Esophagus muscularis mucosa (tissue), 4 donors: ENCODE data around the gene SGF29. TPM values are rescaled to one million over a fixed set of nuclear protein-coding genes. Genes with fewer than 3 reads are reported as not detected.

Experiments used
- DNase-seq: peaks from one replicate; pipeline ENCODE4 v3.0.0-alpha.2; 2017; ENCODE audit errors: extremely low spot score
- H3K27ac ChIP-seq, 4 donors: fragments of 200-600 bp; sonication (generic); replicated peaks in 1 of 4; 1 replicate in 3 of 4; 2 replicates in 1 of 4; pipeline ENCODE4 v1.5.1; 2016 to 2019; ENCODE audit warnings: mild to moderate bottlenecking in 1 of 4
- H3K27me3 ChIP-seq, 4 donors: fragments of 200-600 bp; sonication (generic); one replicate each; pipeline versions ENCODE4 v1.5.1 to v1.6.0; 2016 to 2019
- H3K36me3 ChIP-seq, 4 donors: fragments of 200-600 bp; sonication (generic); one replicate each; pipeline ENCODE4 v1.5.1; 2016 to 2019
- H3K4me1 ChIP-seq, 4 donors: fragments of 200-600 bp; sonication (generic); one replicate each; pipeline ENCODE4 v1.5.1; 2016 to 2019
- H3K4me3 ChIP-seq, 4 donors: fragments of 200-600 bp; sonication (generic); 1 replicate in 2 of 4; 2 replicates in 2 of 4; pipeline ENCODE4 v1.5.1; 2016 to 2019; ENCODE audit warnings: mild to moderate bottlenecking in 4 of 4, moderate library complexity in 1 of 4
- H3K9me3 ChIP-seq, 4 donors: fragments of 200-600 bp; sonication (generic); 1 replicate in 3 of 4; 2 replicates in 1 of 4; pipeline ENCODE4 v1.5.1; 2016 to 2019
- EP300 ChIP-seq: sonication (generic); formaldehyde crosslinking; IDR thresholded peaks from one replicate; pipeline ENCODE4 v1.6.1; 2017; ENCODE audit warnings: antibody characterized with exemption
- POLR2A ChIP-seq: fragments of 450-650 bp; IDR thresholded peaks from one replicate; pipeline ENCODE4 v1.6.1; 2017; ENCODE audit warnings: antibody characterized with exemption, moderate library complexity, mild to moderate bottlenecking, low read depth
- POLR2AphosphoS5 ChIP-seq, 2 donors: sonication (generic); formaldehyde crosslinking; IDR thresholded peaks; one replicate each; pipeline ENCODE4 v1.6.1; 2017; ENCODE audit warnings: antibody characterized with exemption in 2 of 2
- WGBS: methylation state at CpG from one replicate; pipeline ENCODE4 v1.1.5; 2018; 5-methylcytosine and 5-hydroxymethylcytosine counted together
- intact Hi-C: fragments of 100-400 bp; cut with DNase I; formaldehyde crosslinking; loops from one replicate; pipeline ENCODE4 v1.15.1; 2023
- total RNA-seq, 4 donors: library from RNA; depleted of rRNA; stranded (reverse); fragments of >200 nt; gene quantifications; one replicate each; pipeline versions ENCODE4 v1.1.0 to v1.2.1, GENCODE V29; 2016
- TF ChIP-seq, protein P1 (sequence below), 3 experiments: fragments of 200-600 bp in 2 of 3; fragments of 450-650 bp in 1 of 3; sonication (generic) in 2 of 3; IDR thresholded peaks; one replicate each; pipeline ENCODE4 v1.5.1; 2017 to 2019; ENCODE audit warnings: antibody characterized with exemption in 3 of 3, mild to moderate bottlenecking in 2 of 3, moderate library complexity in 1 of 3

Gene SGF29
- total RNA-seq, 4 donors from 2014 or later: 33.2 to 43.4 (median 39.9) TPM

GRCh38 chr16:28587386-28587785, 33.7 kb downstream of the SGF29 start:
- Histone ChIP-seq H3K4me3 (no peak overlapping the region), H3K27ac (no peak overlapping the region), H3K9me3 (no peaks in the 10 kb centered on the region), H3K36me3 (peaks cover 76 to 100% (median 95%) of the 10 kb centered on the region in 4 donors), H3K4me1 (no peaks in the 10 kb centered on the region), H3K27me3 (no peaks in the 10 kb centered on the region)
- no peak for DNase-seq
- intact Hi-C loops: no loop called here
- TF ChIP-seq EP300 (no peak), POLR2AphosphoS5 (IDR thresholded peaks at IDR 0.05) (no peak), POLR2A (no peak)
- TF ChIP-seq, protein P1, sequence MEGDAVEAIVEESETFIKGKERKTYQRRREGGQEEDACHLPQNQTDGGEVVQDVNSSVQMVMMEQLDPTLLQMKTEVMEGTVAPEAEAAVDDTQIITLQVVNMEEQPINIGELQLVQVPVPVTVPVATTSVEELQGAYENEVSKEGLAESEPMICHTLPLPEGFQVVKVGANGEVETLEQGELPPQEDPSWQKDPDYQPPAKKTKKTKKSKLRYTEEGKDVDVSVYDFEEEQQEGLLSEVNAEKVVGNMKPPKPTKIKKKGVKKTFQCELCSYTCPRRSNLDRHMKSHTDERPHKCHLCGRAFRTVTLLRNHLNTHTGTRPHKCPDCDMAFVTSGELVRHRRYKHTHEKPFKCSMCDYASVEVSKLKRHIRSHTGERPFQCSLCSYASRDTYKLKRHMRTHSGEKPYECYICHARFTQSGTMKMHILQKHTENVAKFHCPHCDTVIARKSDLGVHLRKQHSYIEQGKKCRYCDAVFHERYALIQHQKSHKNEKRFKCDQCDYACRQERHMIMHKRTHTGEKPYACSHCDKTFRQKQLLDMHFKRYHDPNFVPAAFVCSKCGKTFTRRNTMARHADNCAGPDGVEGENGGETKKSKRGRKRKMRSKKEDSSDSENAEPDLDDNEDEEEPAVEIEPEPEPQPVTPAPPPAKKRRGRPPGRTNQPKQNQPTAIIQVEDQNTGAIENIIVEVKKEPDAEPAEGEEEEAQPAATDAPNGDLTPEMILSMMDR (IDR thresholded peaks at IDR 0.05): no peak
- WGBS: 84% methylated on average over 8 of the region's 8 CpGs

DNA sequence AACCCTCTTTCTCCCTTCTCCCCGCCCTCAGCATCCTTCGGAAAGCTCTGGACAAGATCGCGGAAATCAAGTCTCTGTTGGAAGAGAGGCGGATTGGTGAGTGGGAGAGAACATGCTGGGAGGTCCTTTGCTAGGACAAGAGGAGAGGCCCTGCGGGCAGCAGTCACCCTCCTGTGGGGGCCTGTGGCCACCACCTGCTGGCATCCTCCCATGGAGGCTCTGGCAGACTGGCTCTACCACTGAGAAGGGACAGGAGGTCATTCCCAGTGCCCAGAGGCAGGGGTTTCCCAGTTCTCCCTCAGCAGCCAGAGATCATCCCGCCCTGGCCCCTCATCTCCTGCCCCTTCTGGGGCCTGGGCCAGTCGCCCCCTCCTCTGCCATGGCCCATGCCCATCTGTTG, 35.3 kb downstream of the SGF29 start:
- DNase-seq: no peak
- Histone ChIP-seq H3K4me1 (no peaks in the 10 kb centered on the region), H3K27ac (no peak overlapping the region), H3K4me3 (no peak overlapping the region), H3K27me3 (no peaks in the 10 kb centered on the region), H3K9me3 (no peaks in the 10 kb centered on the region), H3K36me3 (peaks cover 63 to 89% (median 81%) of the 10 kb centered on the region in 4 donors)
- WGBS: 97% methylated on average over 8 of the region's 8 CpGs
- TF ChIP-seq POLR2AphosphoS5 (IDR thresholded peaks at IDR 0.05) (no peak), EP300 (no peak), POLR2A (no peak)
- TF ChIP-seq, protein P1 (IDR thresholded peaks at IDR 0.05): no peak
- intact Hi-C loops: no loop called here

GRCh38 chr16:28589930-28590329, 36.2 kb downstream of the SGF29 start:
- Histone ChIP-seq H3K9me3 (no peaks in the 10 kb centered on the region), H3K4me3 (no peak overlapping the region), H3K27me3 (no peaks in the 10 kb centered on the region), H3K27ac (no peak overlapping the region), H3K36me3 (peaks cover 60 to 80% (median 75%) of the 10 kb centered on the region in 4 donors), H3K4me1 (no peaks in the 10 kb centered on the region)
- WGBS: 100% methylated on average over 6 of the region's 13 CpGs
- intact Hi-C loops: no loop called here
- TF ChIP-seq POLR2A (no peak), POLR2AphosphoS5 (IDR thresholded peaks at IDR 0.05) (no peak), EP300 (no peak)
- TF ChIP-seq, protein P1 (IDR thresholded peaks at IDR 0.05): no peak
- DNase-seq: no peak

GRCh38 chr16:28590384-28591340, 36.9 kb downstream of the SGF29 start:
- TF ChIP-seq, protein P1 (IDR thresholded peaks at IDR 0.05): no peak
- TF ChIP-seq POLR2A: no peak
- no peak for TF ChIP-seq POLR2AphosphoS5 (IDR thresholded peaks at IDR 0.05)
- TF ChIP-seq EP300: no peak
- intact Hi-C loops: no loop called here

More at GRCh38 chr16:28590384-28591340, 36.9 kb downstream of the SGF29 start:
- H3K4me1 ChIP-seq: no peaks in the 10 kb centered on the region
- H3K36me3 ChIP-seq: peaks cover 53 to 73% (median 68%) of the 10 kb centered on the region in 4 donors
- H3K27me3 ChIP-seq: no peaks in the 10 kb centered on the region
- H3K27ac ChIP-seq: no peak overlapping the region
- DNase-seq: no peak
- H3K9me3 ChIP-seq: no peaks in the 10 kb centered on the region
- WGBS: 93% methylated on average over 22 of the region's 22 CpGs
- no peak overlapping the region for H3K4me3 ChIP-seq
